ENCODE measurements around the gene NID1. TPM values are rescaled to one million over a fixed set of nuclear protein-coding genes. Genes with fewer than 3 reads are reported as not detected.

The NID1 gene
- polyA plus RNA-seq, 1 donor from 2014 or later = 0.04 TPM

- H3K27ac ChIP-seq (ENCODE audit: low read length) = no peak overlapping the region
- H3K36me3 ChIP-seq (ENCODE audit: insufficient read depth, low read length) = no peaks in the 10 kb centered on the region
- no peaks in the 10 kb centered on the region for H3K9me3 ChIP-seq (ENCODE audit: low read length)
- no peak overlapping the region for H3K4me2 ChIP-seq (ENCODE audit: low read length)
- no peaks in the 10 kb centered on the region for H3K79me2 ChIP-seq (replicated peaks; ENCODE audit: insufficient read depth, low read length)
- no peak overlapping the region for H2AFZ ChIP-seq (ENCODE audit: low read depth, low read length)
- H3K9me2 ChIP-seq (ENCODE audit: insufficient read depth, low read length) = no peaks in the 10 kb centered on the region
- H3F3A ChIP-seq (ENCODE audit: insufficient read depth, low read length, poor library complexity, severe bottlenecking) = no peaks in the 10 kb centered on the region
- H3K4me3 ChIP-seq (ENCODE audit: low read length) = no peak overlapping the region
- no peak overlapping the region for H3K9ac ChIP-seq (ENCODE audit: low read length)
- TF ChIP-seq REST (IDR thresholded peaks at IDR 0.05; ENCODE audit: borderline replicate concordance) = no peak
- TF ChIP-seq EP300 (conservative IDR thresholded peaks at IDR 0.05; ENCODE audit: poor library complexity, severe bottlenecking) = peak; percentile 65
- TF ChIP-seq RAD21 (conservative IDR thresholded peaks at IDR 0.05) = no peak
- TF ChIP-seq CTCF (IDR thresholded peaks at IDR 0.05; ENCODE audit: poor library complexity, severe bottlenecking) = no peak
- no peaks in the 10 kb centered on the region for H4K20me1 ChIP-seq (ENCODE audit: insufficient read depth)
- no peaks in the 10 kb centered on the region for H3K27me3 ChIP-seq (ENCODE audit: insufficient read depth, low read depth, low read length)
Measured at GRCh38 chr1:235938709-235939479, 126.0 kb downstream of the NID1 start.

GRCh38 chr1:235937123-235937522 is 127.8 kb downstream of the NID1 start:
- Histone ChIP-seq H3K4me2 (ENCODE audit: low read length) (no peak overlapping the region), H3K9me3 (ENCODE audit: low read length) (no peaks in the 10 kb centered on the region), H3K27me3 (ENCODE audit: insufficient read depth, low read depth, low read length) (no peaks in the 10 kb centered on the region), H3K79me2 (replicated peaks; ENCODE audit: insufficient read depth, low read length) (no peaks in the 10 kb centered on the region), H3F3A (ENCODE audit: insufficient read depth, low read length, poor library complexity, severe bottlenecking) (no peaks in the 10 kb centered on the region), H2AFZ (ENCODE audit: low read depth, low read length) (no peak overlapping the region), H3K4me3 (ENCODE audit: low read length) (no peak overlapping the region), H3K9ac (ENCODE audit: low read length) (no peak overlapping the region), H3K27ac (ENCODE audit: low read length) (no peak overlapping the region), H4K20me1 (ENCODE audit: insufficient read depth) (no peaks in the 10 kb centered on the region), H3K9me2 (ENCODE audit: insufficient read depth, low read length) (no peaks in the 10 kb centered on the region), H3K36me3 (ENCODE audit: insufficient read depth, low read length) (no peaks in the 10 kb centered on the region)
- TF ChIP-seq CTCF (IDR thresholded peaks at IDR 0.05; ENCODE audit: poor library complexity, severe bottlenecking) (no peak), EP300 (conservative IDR thresholded peaks at IDR 0.05; ENCODE audit: poor library complexity, severe bottlenecking) (no peak), RAD21 (conservative IDR thresholded peaks at IDR 0.05) (no peak), EZH2 (IDR thresholded peaks at IDR 0.05; ENCODE audit: borderline replicate concordance, insufficient read depth, low read length, poor library complexity, severe bottlenecking) (no peak), POLR2AphosphoS5 (IDR thresholded peaks at IDR 0.05) (no peak), MXI1 (conservative IDR thresholded peaks at IDR 0.05; ENCODE audit: poor library complexity, severe bottlenecking) (no peak), SMC3 (conservative IDR thresholded peaks at IDR 0.05; ENCODE audit: poor library complexity) (no peak), REST (IDR thresholded peaks at IDR 0.05; ENCODE audit: borderline replicate concordance) (no peak), TAF1 (IDR thresholded peaks at IDR 0.05; ENCODE audit: low read depth) (no peak)
